DOHH2 (cell line): ENCODE measurements around the gene ACADM.
"Not testable (repeated sequence)": the region's sequence is repeated elsewhere in the genome, so short reads cannot be mapped to it uniquely, and the experiment has no call there.

Source experiments
- H3F3A ChIP-seq: fragments of 200-600 bp; sonication (generic), shearing (Covaris generic); 2 replicates; pipeline ENCODE4 v1.6.0; 2016; ENCODE audit warnings: antibody characterized with exemption, mild to moderate bottlenecking; ENCODE audit not compliant: control insufficient read depth, insufficient read depth
- H3K27ac ChIP-seq: fragments of 200-600 bp; sonication (generic); 2 replicates; pipeline ENCODE4 v1.5.1; 2014; ENCODE audit warnings: low read depth, mild to moderate bottlenecking, low read length, moderate library complexity
- H3K27me3 ChIP-seq: fragments of 200-600 bp; sonication (generic); 2 replicates; pipeline ENCODE4 v1.6.1; 2014; ENCODE audit warnings: mild to moderate bottlenecking, low read length, mixed read lengths; ENCODE audit not compliant: control insufficient read depth
- H3K36me3 ChIP-seq: fragments of 200-600 bp; sonication (generic); 2 replicates; pipeline ENCODE4 v1.6.1; 2014; ENCODE audit warnings: mild to moderate bottlenecking, low read length, moderate library complexity, mixed read lengths; ENCODE audit not compliant: control insufficient read depth
- H3K4me1 ChIP-seq: fragments of 200-600 bp; sonication (generic); 2 replicates; pipeline ENCODE4 v1.6.1; 2014; ENCODE audit warnings: mild to moderate bottlenecking, low read length, mixed read lengths; ENCODE audit not compliant: control insufficient read depth
- H3K4me2 ChIP-seq: fragments of 200-600 bp; sonication (generic); 2 replicates; pipeline ENCODE4 v1.6.0; 2014; ENCODE audit warnings: mild to moderate bottlenecking, low read length, moderate library complexity
- H3K4me3 ChIP-seq: fragments of 200-600 bp; sonication (generic); 2 replicates; pipeline ENCODE4 v1.5.1; 2014; ENCODE audit warnings: mild to moderate bottlenecking, low read length, mixed read lengths
- H3K79me2 ChIP-seq: fragments of 200-600 bp; sonication (generic); 2 replicates; pipeline ENCODE4 v1.6.1; 2014; ENCODE audit warnings: mild to moderate bottlenecking, low read length, mixed read lengths; ENCODE audit not compliant: control insufficient read depth
- H3K9me2 ChIP-seq: fragments of 200-600 bp; sonication (generic); replicated peaks from 2 replicates; pipeline ENCODE4 v1.6.1; 2014; ENCODE audit warnings: mild to moderate bottlenecking, low read length, mixed read lengths; ENCODE audit not compliant: control insufficient read depth
- H3K9me3 ChIP-seq: fragments of 200-600 bp; sonication (generic); 2 replicates; pipeline ENCODE4 v1.6.1; 2014; ENCODE audit warnings: antibody characterized with exemption, low read length, mixed read lengths; ENCODE audit not compliant: control insufficient read depth, insufficient read depth
- H4K20me1 ChIP-seq: fragments of 200-600 bp; sonication (generic); 2 replicates; pipeline ENCODE4 v1.6.0; 2014; ENCODE audit warnings: low read depth, mild to moderate bottlenecking, antibody characterized with exemption, low read length, moderate library complexity; ENCODE audit not compliant: control insufficient read depth, insufficient read depth
- EZH2phosphoT487 ChIP-seq: fragments of 200-600 bp; sonication (generic); IDR thresholded peaks from 2 replicates; pipeline ENCODE4 v1.6.1; 2017; ENCODE audit warnings: borderline replicate concordance, mild to moderate bottlenecking, antibody characterized with exemption, low read length, moderate library complexity, mixed read lengths
- TF ChIP-seq, protein P1 (sequence below): fragments of 200-600 bp; sonication (generic); IDR thresholded peaks from one replicate; pipeline ENCODE4 v1.5.1; 2014; ENCODE audit warnings: antibody characterized with exemption, mild to moderate bottlenecking, low read depth, low read length; ENCODE audit not compliant: poor library complexity, severe bottlenecking

Gene ACADM

DNA sequence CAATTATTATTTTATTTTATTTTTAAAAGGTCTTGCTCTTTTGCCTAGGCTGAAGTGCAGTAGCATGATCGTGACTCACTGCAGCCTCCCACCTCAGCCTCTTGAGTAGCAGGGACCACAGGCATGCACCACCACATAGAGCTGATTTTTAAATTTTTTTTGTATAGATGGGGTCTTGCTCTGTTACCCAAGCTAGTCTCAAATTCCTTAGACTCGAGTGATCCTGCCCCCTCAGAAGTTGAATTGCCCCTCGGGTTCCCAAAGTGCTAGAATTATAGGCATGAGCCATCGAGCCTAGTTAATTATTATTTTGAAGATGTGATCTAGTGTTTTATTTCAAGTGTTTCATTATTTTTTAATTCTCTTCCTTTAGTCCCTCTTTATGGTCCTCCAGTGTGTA is 84.4 kb downstream of the ACADM start:
- TF ChIP-seq EZH2phosphoT487: no peak
- TF ChIP-seq, protein P1, sequence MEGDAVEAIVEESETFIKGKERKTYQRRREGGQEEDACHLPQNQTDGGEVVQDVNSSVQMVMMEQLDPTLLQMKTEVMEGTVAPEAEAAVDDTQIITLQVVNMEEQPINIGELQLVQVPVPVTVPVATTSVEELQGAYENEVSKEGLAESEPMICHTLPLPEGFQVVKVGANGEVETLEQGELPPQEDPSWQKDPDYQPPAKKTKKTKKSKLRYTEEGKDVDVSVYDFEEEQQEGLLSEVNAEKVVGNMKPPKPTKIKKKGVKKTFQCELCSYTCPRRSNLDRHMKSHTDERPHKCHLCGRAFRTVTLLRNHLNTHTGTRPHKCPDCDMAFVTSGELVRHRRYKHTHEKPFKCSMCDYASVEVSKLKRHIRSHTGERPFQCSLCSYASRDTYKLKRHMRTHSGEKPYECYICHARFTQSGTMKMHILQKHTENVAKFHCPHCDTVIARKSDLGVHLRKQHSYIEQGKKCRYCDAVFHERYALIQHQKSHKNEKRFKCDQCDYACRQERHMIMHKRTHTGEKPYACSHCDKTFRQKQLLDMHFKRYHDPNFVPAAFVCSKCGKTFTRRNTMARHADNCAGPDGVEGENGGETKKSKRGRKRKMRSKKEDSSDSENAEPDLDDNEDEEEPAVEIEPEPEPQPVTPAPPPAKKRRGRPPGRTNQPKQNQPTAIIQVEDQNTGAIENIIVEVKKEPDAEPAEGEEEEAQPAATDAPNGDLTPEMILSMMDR: no peak
- Histone ChIP-seq H3F3A (no peaks in the 10 kb centered on the region), H3K9me2 (no peaks in the 10 kb centered on the region), H3K9me3 (no peaks in the 10 kb centered on the region), H4K20me1 (no peaks in the 10 kb centered on the region), H3K4me1 (no peaks in the 10 kb centered on the region), H3K36me3 (no peaks in the 10 kb centered on the region), H3K27ac (no peak overlapping the region), H3K79me2 (no peaks in the 10 kb centered on the region), H3K4me3 (no peak overlapping the region), H3K4me2 (no peak overlapping the region), H3K27me3 (no peaks in the 10 kb centered on the region)

DNA sequence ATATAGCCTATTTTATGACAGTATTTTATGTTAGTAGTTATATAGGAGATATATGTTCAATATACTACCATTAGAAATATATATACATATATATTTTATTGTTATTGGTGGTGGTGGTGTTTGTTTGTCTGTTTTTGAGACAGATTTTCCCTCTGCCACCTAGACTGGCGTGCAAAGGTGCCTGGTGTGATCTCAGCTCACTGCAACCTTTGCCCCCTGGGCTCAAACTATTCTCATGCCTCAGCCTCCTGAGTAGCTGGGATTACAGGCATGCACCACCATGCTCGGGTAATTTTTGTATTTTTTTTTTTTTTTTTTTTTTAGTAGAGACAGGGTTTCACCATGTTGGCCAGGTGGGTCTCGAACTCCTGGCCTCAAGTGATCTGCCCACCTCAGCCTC is 85.6 kb downstream of the ACADM start:
- H4K20me1 ChIP-seq, H3K27me3 ChIP-seq, H3K4me3 ChIP-seq, H3K79me2 ChIP-seq, H3K4me2 ChIP-seq, H3K4me1 ChIP-seq, H3K9me2 ChIP-seq, H3K27ac ChIP-seq, H3F3A ChIP-seq, H3K36me3 ChIP-seq, H3K9me3 ChIP-seq: not testable (repeated sequence)

DNA sequence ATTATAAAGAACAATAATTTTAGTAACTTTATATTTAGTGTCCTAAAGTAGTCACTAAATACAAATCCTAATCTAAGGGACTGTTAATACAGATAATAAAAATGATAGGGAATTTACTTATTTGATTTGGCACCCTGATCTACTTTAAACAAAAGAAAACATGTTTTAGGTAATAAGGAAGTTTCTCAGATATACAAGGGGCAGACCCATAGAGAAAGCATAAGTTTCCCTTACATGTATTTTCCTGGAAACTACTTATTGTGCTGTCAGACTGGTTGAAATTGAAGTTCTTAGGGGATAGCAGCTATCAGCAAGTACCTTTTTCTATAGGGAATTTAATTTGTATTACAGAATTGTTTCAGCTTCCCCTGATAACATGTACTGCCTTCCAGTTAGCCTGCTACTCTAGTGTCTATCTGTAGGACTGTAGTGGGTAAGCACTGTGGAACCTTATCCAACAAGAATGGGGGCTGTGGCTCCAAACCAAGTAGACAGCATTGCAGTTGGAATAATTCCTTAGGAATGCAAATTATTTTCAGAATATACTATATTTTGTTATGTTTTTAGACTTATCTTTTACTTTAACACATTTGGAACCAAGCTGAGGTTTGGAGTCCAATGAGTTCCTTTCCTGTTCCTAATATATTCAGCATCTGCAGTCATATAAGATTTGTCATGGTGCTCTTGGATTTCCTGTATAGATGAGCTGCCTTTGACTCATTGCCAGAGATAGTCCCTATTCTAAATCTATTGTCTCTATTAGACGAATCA is 86.9 kb downstream of the ACADM start:
- no peak overlapping the region for H3K27ac ChIP-seq
- H3F3A ChIP-seq: no peaks in the 10 kb centered on the region
- H3K9me2 ChIP-seq: no peaks in the 10 kb centered on the region
- no peak overlapping the region for H3K4me3 ChIP-seq
- H3K36me3 ChIP-seq: no peaks in the 10 kb centered on the region
- no peaks in the 10 kb centered on the region for H3K27me3 ChIP-seq
- H3K79me2 ChIP-seq: no peaks in the 10 kb centered on the region
- H4K20me1 ChIP-seq: no peaks in the 10 kb centered on the region
- TF ChIP-seq, protein P1: no peak
- TF ChIP-seq EZH2phosphoT487: no peak
- no peaks in the 10 kb centered on the region for H3K4me1 ChIP-seq
- no peaks in the 10 kb centered on the region for H3K9me3 ChIP-seq
- H3K4me2 ChIP-seq: no peak overlapping the region

DNA sequence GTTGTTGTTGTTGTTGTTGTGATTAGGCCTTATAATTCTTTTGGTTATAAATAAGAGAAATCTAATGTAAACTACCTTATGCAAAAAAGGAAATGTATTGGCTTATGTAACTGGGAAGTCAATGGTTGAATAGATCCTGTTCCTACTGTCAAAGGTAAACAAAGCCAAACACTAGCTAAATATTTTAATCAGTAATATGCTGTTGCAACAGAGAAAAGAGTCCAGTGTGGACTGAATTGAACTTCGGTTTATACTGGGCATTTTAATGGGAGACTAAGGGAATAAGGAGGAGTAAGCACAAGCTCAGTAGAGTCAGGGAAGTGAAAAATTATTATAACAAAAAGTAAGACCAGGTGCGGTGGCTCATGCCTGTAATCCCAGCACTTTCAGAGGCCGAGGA is 87.6 kb downstream of the ACADM start:
- no peak overlapping the region for H3K4me3 ChIP-seq
- no peak overlapping the region for H3K27ac ChIP-seq
- no peaks in the 10 kb centered on the region for H4K20me1 ChIP-seq
- H3F3A ChIP-seq: no peaks in the 10 kb centered on the region
- H3K27me3 ChIP-seq: no peaks in the 10 kb centered on the region
- TF ChIP-seq, protein P1: no peak
- no peak for TF ChIP-seq EZH2phosphoT487
- H3K4me2 ChIP-seq: no peak overlapping the region
- no peaks in the 10 kb centered on the region for H3K9me2 ChIP-seq
- H3K4me1 ChIP-seq: no peaks in the 10 kb centered on the region
- no peaks in the 10 kb centered on the region for H3K36me3 ChIP-seq
- no peaks in the 10 kb centered on the region for H3K79me2 ChIP-seq
- H3K9me3 ChIP-seq: no peaks in the 10 kb centered on the region
